SK-N-MC (cell line): ENCODE results near the gene TOR1B.

ENCODE experiments used
- EZH2 ChIP-seq: fragments of 200-600 bp; sonication (generic); IDR thresholded peaks from one replicate; pipeline ENCODE4 v1.6.1; 2017; ENCODE audit warnings: antibody characterized with exemption
- POLR2AphosphoS5 ChIP-seq: IDR thresholded peaks from 2 replicates; pipeline ENCODE4 v1.6.1; 2012; ENCODE audit warnings: mild to moderate bottlenecking, low read depth, low read length, borderline replicate concordance

DNA sequence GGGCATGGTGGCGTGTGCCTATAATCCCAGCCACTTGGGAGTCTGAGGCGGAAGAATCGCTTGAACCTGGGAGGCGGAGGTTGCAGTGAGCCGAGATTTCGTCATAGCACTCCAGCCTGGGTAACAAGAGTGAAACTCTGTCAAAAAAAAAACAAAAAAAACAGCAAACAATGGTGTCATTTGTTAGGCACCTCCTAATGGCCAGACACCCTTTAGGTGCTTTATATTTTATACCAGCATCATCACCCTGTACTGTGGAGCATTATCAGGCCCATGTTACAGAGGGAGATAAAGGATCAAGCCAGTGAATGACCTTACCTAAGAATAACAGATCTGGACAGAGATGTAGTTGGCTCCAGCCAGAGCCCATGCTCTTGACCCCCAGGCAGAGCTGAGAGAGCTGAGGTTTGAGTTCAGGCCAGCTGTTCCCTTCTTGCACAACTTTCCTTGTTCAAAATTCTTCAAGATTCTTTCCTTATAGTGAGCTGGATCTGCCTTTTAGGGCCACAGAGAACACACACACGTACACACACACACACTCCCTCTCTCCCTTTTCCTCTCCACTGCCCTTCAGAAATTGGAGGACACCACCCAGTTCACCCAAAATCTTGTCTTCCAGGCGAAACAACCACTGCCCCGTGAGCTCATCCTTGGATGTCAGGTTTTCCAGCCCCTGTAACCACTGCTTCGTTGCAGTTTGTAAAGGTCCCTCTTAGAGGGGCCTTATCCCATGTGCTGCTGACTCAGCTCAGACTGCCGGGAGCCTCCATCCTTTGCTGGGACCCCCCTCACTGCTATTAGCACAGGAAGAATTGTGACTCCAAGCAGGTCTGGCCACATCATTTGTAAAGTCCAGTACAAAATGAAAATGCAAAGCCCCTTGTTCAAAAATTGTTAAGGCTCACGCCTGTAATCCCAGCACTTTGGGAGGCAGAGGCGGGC lies 39.7 kb upstream of the TOR1B start:
- TF ChIP-seq EZH2 (no peak), POLR2AphosphoS5 (no peak)
